Memory B cell (primary cell): ENCODE measurements around the gene NT5C1A.

ENCODE experiments used
- ATAC-seq: fragments of 150-1000 bp; cut with Tn5 transposase; 2 replicates; pipeline ENCODE4 v1.10.0; 2021; ENCODE audit warnings: low read depth, mild to moderate bottlenecking, moderate library complexity
- DNase-seq, 2 donors: peaks; one replicate each; pipeline ENCODE4 v3.0.0; 2022; ENCODE audit warnings: low spot score in 2 of 2
- H3K27ac Mint-ChIP-seq: one replicate; pipeline ENCODE4 v1.8.0; 2022; ENCODE audit warnings: mild to moderate bottlenecking, moderate library complexity, mixed read lengths
- H3K27me3 Mint-ChIP-seq: one replicate; pipeline ENCODE4 v1.8.0; 2022; ENCODE audit warnings: mixed read lengths
- H3K36me3 Mint-ChIP-seq: one replicate; pipeline ENCODE4 v1.8.0; 2022; ENCODE audit warnings: mild to moderate bottlenecking, mixed read lengths
- H3K4me1 Mint-ChIP-seq: one replicate; pipeline ENCODE4 v1.8.0; 2022; ENCODE audit warnings: mixed read lengths
- H3K4me3 Mint-ChIP-seq: one replicate; pipeline ENCODE4 v1.8.0; 2022; ENCODE audit warnings: mild to moderate bottlenecking, moderate library complexity, mixed read lengths
- H3K9me3 Mint-ChIP-seq: one replicate; pipeline ENCODE4 v1.8.0; 2022; ENCODE audit warnings: mixed read lengths

The NT5C1A gene

DNA sequence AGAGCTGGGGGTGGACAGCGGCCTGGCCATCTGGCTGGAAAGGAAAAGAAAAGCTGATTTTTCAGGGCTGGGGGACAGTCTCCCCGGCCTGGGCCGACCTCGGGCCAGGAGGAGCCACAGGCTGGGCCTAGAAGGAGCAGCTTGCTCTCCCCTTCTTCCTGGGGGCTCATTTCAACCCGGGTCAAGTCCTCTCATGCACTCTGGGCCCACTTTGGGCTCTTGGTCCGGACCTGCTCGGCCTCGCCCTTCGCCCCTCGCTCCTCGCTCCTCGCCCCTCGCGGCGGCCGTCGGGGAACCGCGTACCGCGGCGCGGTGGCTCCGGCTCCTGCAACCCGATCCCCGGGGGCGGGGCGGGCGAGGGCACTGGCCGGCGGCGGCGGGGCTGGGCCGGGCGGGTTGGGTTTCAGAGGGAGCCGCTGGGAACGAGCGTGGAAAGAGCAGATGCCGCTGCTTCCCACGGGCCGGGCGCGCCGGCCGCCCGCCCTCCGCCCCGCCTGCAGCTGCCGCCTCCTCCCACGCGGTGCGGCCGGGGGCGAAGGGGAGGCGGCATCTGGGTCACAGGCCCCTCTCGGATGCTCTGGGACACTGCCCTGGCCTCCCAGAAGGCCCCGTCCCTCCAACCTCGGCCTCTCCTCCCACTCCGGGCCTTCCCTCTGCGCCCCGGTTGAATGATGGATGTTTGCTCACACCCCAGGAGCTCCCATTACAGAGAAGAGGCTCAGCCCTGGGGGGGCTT, 39.1 kb downstream of the NT5C1A start:
- Mint-ChIP-seq H3K27me3 (peaks cover 10% of the 10 kb centered on the region), H3K36me3 (no peaks in the 10 kb centered on the region), H3K9me3 (no peaks in the 10 kb centered on the region), H3K4me3 (no peak overlapping the region), H3K27ac (no peak overlapping the region), H3K4me1 (no peaks in the 10 kb centered on the region)
- DNase-seq (no peak), ATAC-seq (no peak)

DNA sequence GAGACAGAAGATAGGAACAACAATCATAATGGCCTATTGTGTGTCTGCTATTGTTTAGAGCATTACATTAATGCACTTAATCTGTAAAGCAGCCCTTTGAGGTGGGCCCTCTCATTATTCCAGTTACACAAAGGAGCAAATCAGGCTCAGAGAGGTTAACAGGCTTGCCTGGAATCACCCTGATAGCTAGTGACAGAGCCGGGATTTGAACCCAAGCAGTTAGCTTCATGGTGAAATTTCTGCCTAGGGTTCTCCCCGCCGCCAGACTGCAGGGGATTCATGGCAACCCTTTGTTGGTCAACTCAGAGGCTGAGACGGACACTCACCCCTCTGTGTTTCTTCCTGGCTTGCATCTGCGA, 39.6 kb downstream of the NT5C1A start:
- H3K36me3 Mint-ChIP-seq, result no peaks in the 10 kb centered on the region
- ATAC-seq (no peak), DNase-seq (no peak)
- no peak overlapping the region for H3K4me3 Mint-ChIP-seq
- no peaks in the 10 kb centered on the region for H3K9me3 Mint-ChIP-seq
- H3K4me1 Mint-ChIP-seq, result no peaks in the 10 kb centered on the region
- H3K27ac Mint-ChIP-seq, result no peak overlapping the region
- peaks cover 10% of the 10 kb centered on the region for H3K27me3 Mint-ChIP-seq

DNA sequence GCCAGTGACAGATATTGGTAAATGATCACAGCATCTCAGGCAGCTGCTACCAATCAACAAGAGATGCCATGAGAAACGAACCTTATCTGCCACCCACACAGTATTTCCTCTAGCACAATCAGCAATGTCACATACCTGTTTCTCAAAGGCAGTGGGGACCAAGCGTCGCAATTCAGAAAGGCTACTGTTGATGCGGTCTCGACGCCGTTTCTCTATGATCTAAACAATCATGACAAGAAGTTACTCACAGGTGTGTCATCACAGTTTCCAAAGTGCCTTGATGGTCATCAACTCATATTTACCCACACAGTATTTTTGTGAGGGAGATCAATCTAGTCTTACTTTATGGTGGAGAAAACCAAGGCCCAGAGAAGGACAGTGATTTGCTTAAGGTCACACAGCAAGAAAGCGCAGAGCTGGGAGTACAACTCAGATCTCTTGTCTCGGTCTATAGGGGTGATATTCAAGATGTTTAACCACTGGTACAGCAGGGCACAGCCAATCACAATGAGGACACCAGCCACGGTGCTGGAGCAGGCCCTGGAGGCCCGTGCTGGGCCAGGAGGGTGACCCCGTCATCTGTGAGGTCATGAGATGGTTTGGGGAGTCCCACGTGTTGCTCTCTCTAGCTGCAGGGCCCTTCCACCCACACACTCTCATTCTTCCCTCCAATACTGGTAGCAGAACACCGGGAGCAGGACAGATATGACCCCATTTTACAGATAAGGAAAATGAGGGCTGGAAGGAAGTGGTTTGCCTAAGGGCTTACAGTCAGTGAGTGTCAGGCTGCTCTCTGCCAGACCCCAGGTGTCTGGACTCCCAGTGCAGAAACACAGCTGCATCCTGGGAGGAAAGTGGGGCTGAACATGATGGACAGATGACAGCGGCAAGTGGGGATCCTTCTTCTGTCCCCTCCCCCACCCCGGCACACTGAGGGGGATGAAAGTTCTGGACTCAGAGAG, 40.3 kb downstream of the NT5C1A start:
- ATAC-seq (no peak), DNase-seq (no peak)
- Mint-ChIP-seq H3K9me3 (no peaks in the 10 kb centered on the region), H3K4me3 (no peak overlapping the region), H3K36me3 (no peaks in the 10 kb centered on the region), H3K27me3 (peaks cover 10% of the 10 kb centered on the region), H3K4me1 (no peaks in the 10 kb centered on the region), H3K27ac (no peak overlapping the region)

DNA sequence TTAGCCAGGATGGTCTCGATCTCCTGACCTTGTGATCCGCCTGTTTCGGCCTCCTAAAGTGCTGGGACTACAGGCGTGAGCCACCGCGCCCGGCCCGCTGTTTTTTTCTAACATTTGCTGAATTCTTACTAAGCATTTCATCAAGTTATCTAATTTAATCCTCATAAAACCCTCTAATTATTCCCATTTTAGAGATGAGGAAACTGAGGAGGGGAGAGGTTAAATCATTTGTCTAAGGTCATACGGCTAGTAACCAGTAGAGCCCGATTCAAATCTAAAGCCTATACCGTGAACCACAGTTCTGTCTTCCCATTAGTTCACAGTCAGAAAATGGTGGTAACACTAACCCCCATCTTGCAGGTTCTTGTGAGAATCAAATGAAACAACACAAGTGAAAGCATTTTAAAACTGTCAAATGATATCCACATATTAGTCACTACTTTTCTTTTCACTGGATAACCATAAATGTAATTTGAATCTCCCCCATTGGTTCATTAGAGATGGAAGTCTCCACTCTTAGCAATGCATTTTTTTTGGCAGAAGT, 43.0 kb downstream of the NT5C1A start:
- H3K27ac Mint-ChIP-seq, result no peak overlapping the region
- no peaks in the 10 kb centered on the region for H3K36me3 Mint-ChIP-seq
- DNase-seq, result no peak
- ATAC-seq, result no peak
- H3K27me3 Mint-ChIP-seq, result peaks cover 14% of the 10 kb centered on the region
- no peaks in the 10 kb centered on the region for H3K4me1 Mint-ChIP-seq
- no peak overlapping the region for H3K4me3 Mint-ChIP-seq
- H3K9me3 Mint-ChIP-seq, result no peaks in the 10 kb centered on the region

DNA sequence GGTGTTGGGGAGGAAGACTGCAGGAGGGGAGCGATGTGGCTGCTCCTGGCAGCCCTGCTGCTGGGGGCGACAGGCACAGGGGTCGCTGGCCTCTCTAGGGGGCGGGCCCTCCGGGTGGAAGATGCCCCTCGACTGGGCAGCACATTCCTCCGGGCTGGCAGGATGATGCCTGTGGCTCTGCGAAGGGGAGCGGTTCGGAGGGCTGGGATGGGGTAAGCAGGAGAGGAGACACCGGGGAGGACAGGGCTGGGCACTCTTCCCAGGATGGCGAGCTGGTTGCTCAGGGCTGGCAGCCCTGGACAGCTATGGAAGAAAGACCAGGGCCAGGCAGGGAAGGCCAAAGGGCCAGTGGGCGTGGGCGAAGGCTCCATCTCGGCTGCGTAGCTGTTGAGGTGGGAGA, 45.3 kb downstream of the NT5C1A start:
- peaks cover 19% of the 10 kb centered on the region for H3K27me3 Mint-ChIP-seq

DNA sequence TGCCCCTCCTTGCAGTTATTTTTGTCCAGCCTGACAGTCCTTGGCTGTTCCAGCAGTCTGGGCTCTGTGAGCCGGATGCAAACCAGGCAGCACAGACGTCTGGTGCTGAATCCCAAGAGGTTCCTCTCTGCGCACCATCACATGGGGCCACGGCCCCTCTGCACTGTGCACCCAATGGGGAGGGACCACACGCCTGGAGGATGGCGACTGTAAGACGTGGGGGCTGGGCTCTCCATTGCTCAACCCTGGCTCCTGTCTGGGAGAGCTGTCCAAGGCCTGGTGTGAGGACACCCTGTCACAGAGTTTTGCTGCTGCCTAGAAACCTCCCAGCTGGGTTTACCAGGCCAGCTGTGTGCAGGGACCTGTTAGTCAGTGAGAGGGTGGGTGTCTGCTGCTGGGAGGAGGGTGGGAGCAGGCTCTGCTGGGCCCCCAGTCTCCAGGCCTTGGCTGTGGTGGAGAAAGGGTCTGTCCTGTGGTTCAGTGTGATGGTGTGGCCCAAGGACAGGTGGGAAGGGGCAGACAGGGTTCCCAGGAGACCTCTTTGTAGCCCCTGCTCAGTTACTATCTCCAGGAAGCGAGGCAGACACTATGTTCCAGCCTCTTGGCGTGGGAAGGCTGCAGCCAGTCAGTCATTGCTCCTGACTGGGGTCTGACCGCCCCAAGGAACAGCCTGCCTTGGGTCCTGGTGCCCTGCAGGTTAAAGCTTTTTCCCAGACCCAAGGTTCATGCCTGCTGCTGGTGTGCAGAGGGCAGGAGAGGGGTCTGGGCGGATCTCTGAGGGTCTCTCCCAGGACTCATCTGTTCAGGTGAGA, 46.2 kb downstream of the NT5C1A start:
- Mint-ChIP-seq H3K4me1 (peaks cover 3% of the 10 kb centered on the region), H3K27me3 (peaks cover 18% of the 10 kb centered on the region), H3K36me3 (no peaks in the 10 kb centered on the region), H3K4me3 (no peak overlapping the region), H3K9me3 (no peaks in the 10 kb centered on the region), H3K27ac (no peak overlapping the region)
- no peak for ATAC-seq
- no peak for DNase-seq

More for the DNA sequence above, 45.3 kb downstream of the NT5C1A start:
- no peaks in the 10 kb centered on the region for H3K9me3 Mint-ChIP-seq
- peaks cover 3% of the 10 kb centered on the region for H3K4me1 Mint-ChIP-seq
- no peak overlapping the region for H3K4me3 Mint-ChIP-seq
- no peak overlapping the region for H3K27ac Mint-ChIP-seq
- DNase-seq (no peak), ATAC-seq (no peak)
- no peaks in the 10 kb centered on the region for H3K36me3 Mint-ChIP-seq

DNA sequence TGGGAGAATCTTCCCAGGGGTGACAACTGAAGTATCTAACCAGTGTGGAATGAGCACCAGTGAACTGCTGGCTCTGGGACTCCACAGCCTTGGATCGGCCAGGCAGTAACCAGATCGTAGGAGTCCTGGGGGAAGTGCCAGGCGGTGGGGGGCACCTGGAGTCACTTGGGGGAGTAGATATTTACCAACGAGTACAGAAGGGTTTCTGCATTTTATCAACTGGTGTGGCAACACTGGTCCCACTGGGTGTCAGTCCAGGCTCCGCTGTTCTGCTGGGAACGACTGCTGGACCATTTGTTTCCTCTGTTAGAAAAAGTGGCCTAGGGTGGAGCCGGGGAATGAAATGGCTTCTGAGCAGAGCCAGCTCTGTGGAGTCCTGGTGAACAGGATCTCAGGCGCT, 46.9 kb downstream of the NT5C1A start:
- no peaks in the 10 kb centered on the region for H3K9me3 Mint-ChIP-seq
- no peak overlapping the region for H3K4me3 Mint-ChIP-seq
- H3K36me3 Mint-ChIP-seq, result no peaks in the 10 kb centered on the region
- peaks cover 3% of the 10 kb centered on the region for H3K4me1 Mint-ChIP-seq
- DNase-seq (no peak), ATAC-seq (no peak)
- peaks cover 16% of the 10 kb centered on the region for H3K27me3 Mint-ChIP-seq
- H3K27ac Mint-ChIP-seq, result no peak overlapping the region

DNA sequence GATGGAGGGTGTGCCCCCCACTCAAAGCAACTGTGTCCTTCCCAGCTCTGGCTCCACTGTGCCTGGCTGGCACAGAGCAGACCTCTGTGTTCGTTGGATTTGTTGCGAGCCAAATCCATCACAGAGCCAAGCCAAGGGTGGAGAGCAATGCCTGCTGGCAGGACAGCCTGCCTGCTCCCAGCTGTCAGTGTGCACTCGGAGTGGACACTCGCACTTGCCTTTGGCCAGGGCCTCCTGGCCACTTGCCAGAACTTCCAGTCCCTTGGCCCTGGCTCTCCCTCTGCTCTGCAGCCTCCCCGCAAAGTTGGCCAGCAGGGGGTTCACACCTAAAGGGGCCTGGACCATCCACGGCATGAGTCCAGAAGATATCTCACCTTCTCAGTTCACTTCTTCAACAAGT, 48.9 kb downstream of the NT5C1A start:
- Mint-ChIP-seq H3K27ac (no peak overlapping the region), H3K9me3 (no peaks in the 10 kb centered on the region), H3K4me1 (peaks cover 3% of the 10 kb centered on the region), H3K4me3 (no peak overlapping the region), H3K36me3 (no peaks in the 10 kb centered on the region), H3K27me3 (peaks cover 16% of the 10 kb centered on the region)
- DNase-seq, result no peak
- ATAC-seq, result no peak

DNA sequence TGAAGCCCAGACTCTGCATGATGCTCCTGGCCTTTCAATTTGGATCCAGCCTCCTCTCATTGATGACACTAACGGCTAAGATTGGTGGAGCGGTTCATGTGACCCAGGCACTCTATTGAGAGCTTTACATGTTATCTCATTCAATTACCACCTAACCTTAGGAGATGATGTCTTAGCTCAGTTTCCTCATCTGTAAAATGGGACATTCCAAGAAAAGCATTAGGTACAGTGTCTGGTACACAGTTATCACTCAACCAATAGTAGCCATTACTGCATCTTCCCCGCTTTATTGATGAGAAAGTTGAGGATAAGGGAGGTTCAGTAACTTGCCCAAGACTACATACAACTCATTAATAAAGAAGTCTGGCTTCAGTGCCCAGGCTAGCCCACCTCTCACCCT, 49.5 kb downstream of the NT5C1A start:
- Mint-ChIP-seq H3K27ac (no peak overlapping the region), H3K9me3 (no peaks in the 10 kb centered on the region), H3K4me3 (no peak overlapping the region), H3K36me3 (no peaks in the 10 kb centered on the region), H3K27me3 (peaks cover 17% of the 10 kb centered on the region), H3K4me1 (peaks cover 3% of the 10 kb centered on the region)
- ATAC-seq (no peak), DNase-seq (no peak)

DNA sequence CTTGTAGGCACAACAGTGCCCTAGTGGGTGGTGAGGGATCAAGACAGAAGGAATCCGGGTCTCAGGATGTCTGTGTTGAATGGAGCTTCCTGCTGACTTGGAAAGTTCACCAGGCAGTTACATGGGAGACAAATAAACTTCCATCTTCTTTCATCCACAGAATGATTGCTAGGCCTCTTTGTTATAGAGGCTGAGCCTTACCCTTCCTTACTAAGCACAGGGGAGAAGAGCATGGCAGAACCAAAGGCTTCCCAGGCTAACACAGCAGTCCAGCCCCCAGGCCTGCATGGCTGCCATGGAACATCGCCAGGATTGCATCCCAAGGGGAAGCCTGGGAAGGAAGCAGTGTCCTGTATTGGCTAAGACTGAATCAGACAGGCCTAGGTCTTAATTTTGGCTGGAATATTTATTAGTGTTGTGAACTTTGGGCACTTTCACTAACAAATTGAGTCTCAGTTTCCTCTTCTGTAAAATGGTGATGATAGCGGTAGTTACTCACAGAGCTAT, 51.2 kb downstream of the NT5C1A start:
- ATAC-seq (no peak), DNase-seq (no peak)
- H3K36me3 Mint-ChIP-seq, result no peaks in the 10 kb centered on the region
- H3K27me3 Mint-ChIP-seq, result peaks cover 25% of the 10 kb centered on the region
- no peaks in the 10 kb centered on the region for H3K9me3 Mint-ChIP-seq
- H3K4me1 Mint-ChIP-seq, result peaks cover 3% of the 10 kb centered on the region
- no peak overlapping the region for H3K27ac Mint-ChIP-seq
- H3K4me3 Mint-ChIP-seq, result no peak overlapping the region

DNA sequence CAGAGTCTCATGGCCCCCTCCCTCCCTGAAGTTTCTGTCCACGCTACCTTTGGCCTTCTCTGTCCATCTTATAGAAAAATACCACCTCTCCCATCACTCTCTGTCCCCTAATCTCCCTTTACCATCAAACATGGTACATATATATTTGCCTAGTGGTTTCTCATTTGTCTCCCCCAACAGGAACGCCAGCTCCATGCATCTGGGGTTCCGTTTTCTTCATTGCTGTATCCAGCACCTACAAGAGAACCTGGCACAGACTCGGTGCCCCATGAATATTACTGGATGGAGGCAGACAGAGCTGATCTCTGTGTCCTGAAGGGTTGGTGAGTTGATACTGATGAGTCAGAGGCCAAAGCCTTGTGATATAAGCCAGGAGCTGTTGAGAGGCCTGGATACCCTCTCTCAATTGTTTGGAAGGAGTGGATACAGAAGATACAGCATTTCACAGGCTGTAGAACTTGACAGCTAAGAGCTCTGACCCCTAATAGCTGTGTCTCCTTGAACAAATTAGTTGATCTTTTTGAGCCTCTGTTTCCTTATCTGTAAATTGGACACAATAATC, 54.3 kb downstream of the NT5C1A start:
- no peak overlapping the region for H3K27ac Mint-ChIP-seq
- peaks cover 12% of the 10 kb centered on the region for H3K27me3 Mint-ChIP-seq
- ATAC-seq (no peak), DNase-seq (no peak)
- no peak overlapping the region for H3K4me3 Mint-ChIP-seq
- H3K9me3 Mint-ChIP-seq, result no peaks in the 10 kb centered on the region
- no peaks in the 10 kb centered on the region for H3K4me1 Mint-ChIP-seq
- H3K36me3 Mint-ChIP-seq, result no peaks in the 10 kb centered on the region

DNA sequence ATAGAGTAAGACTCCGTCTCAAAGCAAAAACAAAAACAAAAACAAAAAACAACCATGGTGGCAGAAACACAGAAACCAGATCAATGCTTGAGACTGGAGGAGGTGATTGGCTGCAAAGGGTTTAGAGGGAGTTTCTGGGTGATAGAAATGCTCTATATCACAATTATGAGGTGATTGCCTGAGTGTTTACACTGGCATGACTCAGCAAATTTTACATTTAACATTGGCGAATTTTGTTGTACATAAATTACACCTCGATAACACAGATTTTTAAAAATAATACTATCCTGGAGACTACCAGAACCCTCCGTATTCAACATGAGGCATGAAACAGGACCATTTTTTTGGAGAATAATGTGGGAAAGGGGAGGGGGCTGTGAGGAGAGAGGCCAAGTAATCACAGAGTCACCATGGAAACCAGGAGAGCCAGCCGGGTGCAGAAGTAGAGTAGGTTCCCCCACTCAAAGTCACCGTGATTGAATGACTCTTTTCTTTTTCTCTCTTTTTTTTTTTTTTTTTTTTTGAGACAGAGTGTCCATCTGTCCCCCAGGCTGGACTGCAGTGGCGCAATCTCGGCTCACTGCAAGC, 56.7 kb downstream of the NT5C1A start:
- no peaks in the 10 kb centered on the region for H3K4me1 Mint-ChIP-seq
- ATAC-seq, result no peak
- no peak overlapping the region for H3K27ac Mint-ChIP-seq
- H3K9me3 Mint-ChIP-seq, result no peaks in the 10 kb centered on the region
- no peaks in the 10 kb centered on the region for H3K36me3 Mint-ChIP-seq
- no peak for DNase-seq
- H3K27me3 Mint-ChIP-seq, result peaks cover 11% of the 10 kb centered on the region
- no peak overlapping the region for H3K4me3 Mint-ChIP-seq

DNA sequence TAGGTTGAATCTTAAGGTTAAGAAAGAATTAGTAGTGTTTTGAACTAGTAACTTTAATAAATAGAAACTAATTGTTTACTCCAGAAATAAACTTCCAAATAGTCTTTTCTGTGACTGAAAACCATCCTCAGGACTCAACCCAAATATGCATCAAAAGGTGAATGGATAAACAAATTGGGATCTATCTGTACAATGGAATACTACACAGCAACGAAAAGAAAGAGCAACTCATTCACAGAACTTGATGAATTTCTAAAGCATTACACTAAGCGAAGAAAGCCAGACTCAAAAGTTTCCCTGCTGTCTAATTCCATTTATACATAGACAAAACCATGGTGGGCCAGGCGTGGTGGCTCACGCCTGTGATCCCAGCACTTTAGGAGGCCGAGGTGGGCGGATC, 57.4 kb downstream of the NT5C1A start:
- Mint-ChIP-seq H3K9me3 (no peaks in the 10 kb centered on the region), H3K27me3 (peaks cover 11% of the 10 kb centered on the region), H3K4me1 (peaks cover 2% of the 10 kb centered on the region), H3K27ac (no peak overlapping the region), H3K4me3 (no peak overlapping the region), H3K36me3 (no peaks in the 10 kb centered on the region)
- no peak for DNase-seq
- no peak for ATAC-seq
